Stimulated activated CD8-positive, alpha-beta memory T cell treated with anti-CD3 and anti-CD28 coated beads, Interleukin-4, amount 100 ng/mL, for 1 hour (primary cell): ENCODE measurements around the gene FPR1.
"Not testable (repeated sequence)": the region's sequence is repeated elsewhere in the genome, so short reads cannot be mapped to it uniquely, and the experiment has no call there.

Experiments
- DNase-seq, 2 donors: peaks; one replicate each; pipeline ENCODE4 v3.0.0-alpha.2; 2020; ENCODE audit warnings: low read depth in 2 of 2, low spot score in 1 of 2

The FPR1 gene

DNA sequence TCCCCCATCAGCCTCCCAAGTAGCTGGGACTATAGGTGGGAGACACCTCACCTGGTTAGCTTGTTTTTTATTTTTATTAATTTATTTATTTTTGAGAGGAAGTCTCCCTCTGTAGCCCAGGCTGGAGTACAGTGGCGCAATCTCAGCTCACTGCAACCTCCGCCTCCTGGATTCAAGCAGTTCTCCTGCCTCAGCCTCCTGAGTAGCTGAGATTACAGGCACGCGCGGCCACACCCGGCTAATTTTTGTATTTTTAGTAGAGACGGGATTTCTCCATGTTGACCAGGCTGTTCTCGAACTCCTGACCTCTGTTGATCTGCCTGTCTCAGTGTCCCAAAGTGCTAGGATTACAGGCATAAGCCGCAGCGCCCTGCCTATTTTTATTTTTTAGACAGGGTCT, 13.2 kb downstream of the FPR1 start:
- DNase-seq, result not testable (repeated sequence)

DNA sequence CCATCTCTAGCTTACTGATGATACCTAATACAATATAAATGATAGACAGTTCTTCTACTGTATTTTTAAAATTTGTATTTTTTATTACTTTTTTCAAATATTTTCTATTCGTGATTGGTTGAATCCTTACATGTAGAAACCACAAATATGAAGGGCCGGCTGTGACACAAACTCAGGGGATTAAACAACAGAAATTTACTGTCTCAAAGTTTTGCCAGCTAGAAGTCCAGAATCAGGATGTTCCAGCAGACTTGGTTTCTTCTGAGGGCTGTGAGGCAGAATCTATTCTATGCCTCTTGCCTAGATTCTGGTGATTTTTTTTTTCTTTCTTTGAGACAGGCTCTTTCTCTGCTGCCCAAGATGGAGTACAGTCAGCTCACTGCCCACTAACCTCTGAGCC, 13.8 kb downstream of the FPR1 start:
- no peak for DNase-seq

DNA sequence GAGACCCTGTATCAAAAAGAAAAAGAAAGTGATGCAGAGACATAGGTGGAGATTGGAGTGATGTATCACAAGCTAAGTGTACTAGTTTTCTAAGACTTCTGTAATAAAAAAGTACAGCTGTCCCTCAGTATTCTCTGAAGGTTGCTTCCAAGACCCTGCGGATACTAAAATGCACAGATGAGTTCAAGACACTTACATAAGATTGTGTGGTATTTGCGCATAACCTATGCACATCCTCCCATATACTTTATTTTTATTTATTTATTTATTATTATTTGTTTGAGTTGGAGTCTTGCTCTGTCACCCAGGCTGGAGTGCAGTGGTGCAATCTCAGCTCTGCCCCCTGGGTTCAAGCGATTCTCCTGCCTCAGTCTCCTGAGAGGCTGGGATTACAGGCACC, 14.3 kb downstream of the FPR1 start:
- DNase-seq, result no peak

DNA sequence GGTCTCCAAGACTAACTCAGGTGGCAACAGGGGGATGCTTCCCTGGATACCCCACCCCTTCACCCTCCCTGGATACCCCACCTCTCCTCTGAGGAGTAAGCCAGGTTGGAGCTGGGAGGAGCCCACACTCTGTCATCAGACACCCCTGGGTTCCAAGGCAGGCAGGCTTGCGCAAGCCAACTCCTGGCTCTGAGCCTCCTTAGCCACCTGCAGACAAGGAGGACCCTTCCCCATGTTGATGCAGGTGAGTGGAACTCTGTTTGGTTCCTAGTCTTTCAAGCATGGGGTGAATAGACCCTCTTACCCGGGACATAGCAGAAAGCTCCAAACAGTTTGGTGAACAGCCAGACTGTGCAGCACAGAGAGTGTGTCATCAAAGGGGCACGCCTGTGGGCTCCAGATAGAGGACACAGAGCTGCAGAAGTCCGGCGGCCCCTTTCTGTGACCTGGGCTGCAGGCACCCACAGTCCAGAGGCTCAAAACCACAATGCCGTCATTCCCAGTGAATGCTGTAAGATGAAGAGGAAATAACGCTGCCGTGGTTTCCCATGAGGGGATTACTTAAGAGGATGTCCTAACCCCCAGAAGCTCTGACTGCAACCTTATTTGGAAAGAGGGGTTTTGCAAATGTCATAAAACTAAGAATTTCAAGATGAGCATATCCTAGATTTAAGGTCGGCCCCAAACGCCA, 15.8 kb downstream of the FPR1 start:
- DNase-seq, result no peak

DNA sequence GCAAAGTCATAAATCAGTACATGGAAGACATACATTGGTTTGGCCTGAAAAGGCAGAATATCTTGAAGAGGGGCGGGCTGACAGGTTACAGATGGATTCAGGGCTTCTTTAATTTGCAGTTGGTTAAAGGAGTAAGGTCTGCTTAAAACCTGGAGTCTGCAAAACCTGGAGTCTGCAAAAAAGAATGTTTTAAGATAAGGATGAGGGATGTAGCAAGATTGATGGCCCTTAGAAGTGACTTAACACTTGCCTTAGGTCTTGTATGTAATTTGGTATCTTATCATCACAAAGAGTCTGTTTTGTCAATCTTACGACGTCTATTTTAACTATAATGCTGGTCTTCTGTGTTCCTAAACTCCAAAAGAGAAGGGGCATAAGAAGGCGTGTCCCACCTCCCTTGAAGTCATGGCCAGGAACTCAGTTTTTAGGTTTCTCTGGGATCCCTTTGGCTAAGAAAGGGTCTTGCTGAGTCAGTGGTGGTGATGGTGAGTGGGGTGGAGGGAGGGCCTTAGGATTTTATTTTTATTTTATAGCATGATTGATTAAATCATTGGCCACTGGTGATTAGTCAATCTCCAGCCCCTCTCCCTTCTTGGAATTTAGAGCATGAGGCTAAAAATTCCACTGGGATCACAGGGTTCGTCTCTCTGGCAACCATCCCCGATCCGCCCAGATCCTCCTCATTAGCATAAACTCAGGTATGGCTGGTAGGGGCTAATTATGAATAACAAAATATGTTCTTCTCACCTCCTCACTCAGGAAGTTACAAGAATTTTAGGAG, 17.7 kb downstream of the FPR1 start:
- DNase-seq, result no peak

DNA sequence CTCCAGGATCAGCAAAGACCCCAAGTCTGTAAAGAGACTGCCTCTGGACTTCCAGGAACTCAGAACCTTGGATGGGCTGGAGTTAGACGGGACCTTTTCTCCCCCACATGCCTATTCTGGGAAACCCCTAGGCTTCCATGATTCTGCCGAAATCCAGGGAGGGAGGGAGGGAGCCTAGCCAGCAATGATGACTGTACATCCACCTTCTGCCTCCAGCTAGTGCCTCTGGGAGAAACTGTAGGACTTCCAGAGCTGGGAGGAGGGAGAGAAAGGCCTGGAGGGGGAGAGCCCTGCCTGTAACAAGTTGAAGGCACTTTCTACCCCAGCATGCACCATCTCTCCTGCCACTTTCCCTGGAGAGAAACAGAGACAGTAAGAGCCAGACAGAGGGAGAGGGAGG, 21.9 kb downstream of the FPR1 start:
- no peak for DNase-seq

DNA sequence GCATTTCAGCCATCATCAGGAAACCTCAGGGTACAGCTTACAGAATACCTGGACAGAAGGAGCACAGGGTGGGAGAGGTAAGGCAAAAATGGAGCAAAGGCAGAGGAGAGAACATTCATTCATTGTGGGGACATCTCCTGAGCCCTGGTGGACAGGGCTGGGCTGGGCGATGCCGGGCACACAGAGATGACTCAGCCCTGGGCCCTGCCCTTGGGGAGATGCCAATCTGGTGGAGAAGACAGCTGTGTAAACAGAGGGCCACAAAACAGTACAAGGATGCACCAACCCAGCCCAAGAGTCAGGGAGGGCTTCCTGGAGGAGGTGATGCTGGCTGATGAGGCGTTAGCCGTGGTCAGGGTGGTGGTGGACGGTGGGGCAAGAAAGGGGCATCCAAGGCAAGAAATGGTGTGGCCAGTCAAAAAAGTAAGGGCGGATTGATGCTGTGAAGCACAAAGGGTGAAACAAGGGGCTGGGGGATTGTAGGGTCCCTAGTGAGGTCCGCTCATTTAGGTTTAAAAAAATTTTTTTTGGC, 24.3 kb downstream of the FPR1 start:
- DNase-seq, result no peak

DNA sequence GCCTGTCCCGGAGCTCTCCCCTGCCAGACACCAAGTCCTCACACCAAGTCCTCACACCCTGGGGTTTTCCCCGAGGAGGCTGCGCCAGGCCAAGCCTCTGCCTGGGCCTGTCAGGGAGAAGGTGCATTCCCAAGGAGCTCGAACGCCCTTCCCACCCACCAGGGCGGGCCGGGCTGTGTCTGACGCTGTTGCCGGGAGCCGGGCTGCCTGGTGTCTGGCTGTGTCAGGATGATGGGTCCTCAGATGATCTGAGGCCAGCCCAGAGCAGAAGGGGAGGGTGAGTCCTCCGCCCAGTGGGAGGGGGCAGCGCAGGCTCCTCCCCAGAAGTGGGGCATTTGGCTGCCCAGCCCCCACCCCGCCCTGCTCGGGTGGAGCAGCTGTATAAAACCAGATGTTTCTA, 25.6 kb downstream of the FPR1 start:
- DNase-seq, result no peak

DNA sequence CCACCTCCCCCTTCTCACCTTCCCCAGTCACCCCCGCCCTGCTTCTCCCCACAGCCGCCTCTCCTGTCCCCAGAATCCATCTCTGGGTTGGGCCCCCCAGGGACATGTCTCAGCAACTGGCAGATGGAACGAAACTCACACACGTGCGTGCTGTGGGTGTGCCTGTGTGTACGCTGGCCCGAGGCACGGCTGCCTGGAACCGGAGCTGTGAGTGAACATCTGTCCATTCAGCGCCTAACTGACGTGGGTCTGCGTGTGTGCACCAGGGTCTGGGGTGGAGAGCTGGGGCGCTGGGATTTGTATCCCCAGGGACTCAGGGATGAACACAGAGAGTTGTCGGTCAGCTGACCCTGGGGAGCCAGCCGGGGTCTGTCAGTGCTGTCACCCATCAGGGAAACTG, 27.1 kb downstream of the FPR1 start:
- no peak for DNase-seq

DNA sequence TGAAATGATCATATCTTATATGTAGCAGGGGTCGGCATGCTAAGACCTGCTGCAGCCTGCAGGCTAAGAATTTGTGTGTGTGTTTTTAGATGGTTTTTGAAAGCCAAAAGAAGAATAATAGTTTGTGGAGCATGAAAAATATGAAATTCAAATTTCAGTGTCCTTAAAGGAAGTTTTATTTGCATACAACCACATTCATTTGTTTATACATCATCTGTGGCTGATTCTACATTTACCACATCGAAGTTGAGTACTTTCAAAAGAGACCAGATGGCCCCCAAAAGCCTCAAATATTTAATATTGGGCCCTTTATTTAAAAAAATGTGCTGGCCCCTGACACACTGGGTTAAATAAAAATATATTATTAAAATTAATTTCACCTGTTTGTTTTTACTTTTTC, 29.2 kb downstream of the FPR1 start:
- no peak for DNase-seq

DNA sequence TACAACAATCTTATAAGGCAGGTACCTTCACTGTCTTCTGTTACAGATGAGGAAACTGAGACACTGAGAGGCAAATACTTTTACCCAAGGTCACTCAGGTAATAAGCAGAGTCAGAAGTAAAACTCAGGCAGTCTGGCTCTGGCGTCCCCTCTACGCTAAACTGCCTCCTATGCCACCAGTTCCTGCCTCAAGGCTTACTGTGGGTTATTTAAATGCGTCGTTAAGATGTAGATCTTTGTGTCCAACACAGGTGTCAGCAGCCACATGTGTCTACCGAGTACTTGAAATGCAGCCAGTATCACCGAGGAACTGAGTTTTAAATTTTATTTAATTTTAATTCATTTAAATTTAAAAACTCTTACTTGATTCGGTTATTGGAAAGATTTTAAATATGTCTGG, 29.8 kb downstream of the FPR1 start:
- DNase-seq, result no peak

DNA sequence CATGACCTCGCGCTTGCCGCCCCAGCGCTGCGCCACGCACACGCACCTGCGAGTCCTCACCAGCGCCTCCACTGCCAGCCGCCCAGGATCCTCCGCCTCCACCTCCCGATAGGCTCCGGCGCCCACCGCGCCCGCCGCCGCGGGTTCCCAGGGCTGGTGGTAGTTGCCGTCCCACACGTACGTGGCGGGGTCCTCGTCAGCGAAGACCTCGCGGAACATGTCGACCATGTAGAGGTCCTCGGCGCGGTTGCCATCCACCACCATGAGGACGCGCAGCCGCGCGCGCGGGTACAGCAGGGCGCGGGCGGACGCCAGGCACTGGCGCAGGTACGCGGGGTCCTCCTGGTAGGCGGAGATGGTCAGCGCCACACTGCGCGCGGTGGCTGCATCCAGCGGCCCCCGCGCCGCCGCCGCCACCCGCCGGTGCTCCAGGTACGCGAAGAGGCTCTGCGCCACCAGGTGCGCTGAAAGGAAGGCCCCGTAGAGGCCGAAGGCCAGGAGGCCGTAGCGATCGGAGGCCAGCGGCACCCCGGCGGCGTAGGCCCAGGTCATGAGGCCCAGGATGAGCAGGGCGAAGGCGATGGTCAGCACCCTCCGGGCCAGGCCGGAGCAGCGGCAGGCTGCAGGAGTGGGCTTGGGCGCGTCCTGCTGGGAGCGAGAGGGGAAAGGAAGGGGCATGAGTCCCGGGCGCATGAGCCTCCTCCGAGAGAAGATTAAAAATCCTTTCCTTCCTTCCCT, 32.3 kb downstream of the FPR1 start:
- DNase-seq, result no peak

DNA sequence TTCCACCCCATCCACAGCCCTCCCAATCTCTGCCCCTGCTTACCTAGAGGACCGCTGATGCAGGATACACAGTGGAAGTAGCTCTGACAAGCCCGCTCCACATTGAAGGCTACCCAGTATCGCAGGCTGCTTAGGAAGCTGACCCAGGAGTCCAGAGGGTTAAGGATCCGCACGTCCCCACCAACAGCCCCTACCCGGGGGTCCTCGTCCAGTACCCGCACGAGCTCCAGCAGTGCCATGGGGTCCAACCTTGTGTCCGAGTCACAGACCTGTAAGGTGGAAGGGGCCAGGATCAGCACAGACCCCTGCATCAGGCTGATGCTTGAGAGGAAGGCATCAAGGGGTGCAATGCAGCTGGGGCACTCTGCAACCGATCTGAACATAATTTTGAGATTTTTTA, 34.8 kb downstream of the FPR1 start:
- DNase-seq, result no peak

DNA sequence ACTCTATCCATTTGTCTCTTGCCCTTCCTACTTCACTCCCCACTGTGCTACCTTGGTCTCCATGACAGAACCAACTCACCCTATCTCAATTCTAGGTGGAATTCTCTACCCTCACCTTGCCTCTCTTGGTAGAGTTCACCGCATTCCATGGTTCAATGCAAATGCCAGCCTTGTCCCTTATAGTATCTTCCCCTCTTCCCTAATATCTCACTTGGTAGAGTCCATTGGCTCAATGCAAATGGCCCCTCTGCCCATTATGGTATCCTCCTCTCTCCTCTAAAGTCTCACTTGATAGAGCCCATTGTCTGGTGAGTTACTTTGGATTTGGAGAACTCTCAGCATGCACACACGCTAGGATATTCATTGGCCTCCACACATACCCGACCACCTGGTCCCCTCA, 35.8 kb downstream of the FPR1 start:
- no peak for DNase-seq

DNA sequence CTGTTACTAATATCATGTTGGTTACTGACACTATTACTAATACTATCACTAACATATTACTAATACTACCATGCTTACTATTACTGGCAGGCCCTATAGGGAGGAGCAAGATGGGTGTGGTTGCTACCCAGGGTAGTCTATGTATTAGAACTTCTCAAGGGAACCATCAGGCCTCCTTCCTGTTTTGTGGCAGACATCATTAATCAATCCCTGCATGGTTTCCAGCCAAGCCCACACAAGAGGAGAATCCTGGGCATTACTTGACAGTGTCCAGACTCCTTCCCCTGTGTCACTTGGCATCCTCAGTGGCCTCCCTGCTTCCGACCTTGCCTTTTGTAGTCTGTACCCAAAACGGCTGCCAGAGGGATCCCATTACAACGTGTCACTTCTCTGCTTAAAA, 36.8 kb downstream of the FPR1 start:
- no peak for DNase-seq

DNA sequence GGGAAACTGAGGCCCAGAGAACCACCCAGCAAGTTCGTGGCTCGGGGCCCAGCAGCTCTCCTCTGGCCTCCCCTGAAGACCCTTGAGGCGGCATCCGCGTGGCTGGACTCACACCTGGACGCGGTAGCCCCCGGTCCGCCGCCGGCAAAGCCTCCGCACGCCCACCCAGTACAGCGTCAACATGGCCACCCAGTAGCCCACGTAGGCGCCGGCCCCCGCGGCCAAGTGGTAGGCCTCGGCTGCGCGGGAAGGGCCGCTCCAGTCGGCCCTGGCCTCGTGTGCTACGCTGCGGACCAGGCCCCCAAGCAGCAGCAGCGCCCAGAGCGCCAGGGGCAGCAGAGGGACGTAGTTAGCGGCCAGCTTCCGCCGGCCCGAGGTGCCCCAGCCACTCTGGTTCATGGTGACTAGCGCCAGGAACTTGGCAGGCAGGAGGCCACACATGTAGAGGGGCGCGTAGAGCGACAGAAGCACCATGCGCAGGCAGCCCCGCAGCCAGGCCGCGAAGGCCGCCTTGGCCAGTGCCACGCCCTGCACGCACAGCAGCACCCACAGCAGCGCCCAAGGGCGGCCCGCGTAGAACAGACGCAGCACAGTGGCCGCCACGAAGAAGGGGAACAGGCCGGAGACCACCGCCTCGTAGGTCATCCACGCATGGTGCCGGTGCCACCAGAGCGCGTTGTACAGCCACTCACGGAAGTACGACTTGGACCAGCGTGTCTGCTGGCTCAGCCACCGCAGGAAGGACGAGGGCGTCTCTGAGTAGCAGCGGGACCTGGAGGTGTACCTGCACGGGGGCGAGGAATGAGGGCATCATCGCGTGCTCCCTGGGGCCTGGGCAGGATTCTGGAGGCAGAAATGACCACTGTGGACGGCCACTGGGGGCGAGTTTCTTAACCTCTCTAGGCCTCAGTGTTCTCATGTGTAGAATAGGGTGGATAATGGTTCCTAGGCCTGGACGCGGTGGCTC, 38.1 kb downstream of the FPR1 start:
- no peak for DNase-seq

DNA sequence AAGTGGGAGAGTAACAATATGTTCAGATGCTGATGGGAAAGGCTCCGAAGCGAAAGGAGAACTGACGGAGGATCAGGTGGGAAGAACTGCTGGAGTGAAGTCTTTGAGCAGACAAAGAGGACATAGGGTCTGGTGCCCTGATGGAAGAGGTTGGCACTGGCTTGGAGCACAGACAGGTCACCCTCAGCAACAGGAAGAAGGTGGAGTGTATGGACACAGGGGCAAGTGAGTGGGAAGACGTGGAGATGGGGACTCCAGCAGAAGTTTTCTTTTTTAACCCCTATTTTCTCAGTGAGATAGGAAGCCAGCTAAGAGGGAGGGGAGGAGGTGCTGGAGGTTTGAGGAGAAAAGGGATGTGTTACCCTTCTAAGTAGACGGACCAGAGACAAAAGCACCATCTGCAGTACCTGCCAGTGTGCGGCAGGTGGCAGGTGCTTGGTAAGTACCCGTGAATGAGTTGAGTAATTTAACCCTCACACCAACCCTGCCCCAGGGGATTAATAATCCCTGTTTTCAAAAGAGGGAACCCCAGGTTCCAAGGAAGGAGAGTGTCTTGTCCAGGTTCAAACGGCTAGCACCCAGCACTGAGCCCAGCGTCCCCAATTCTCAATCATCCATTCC, 39.1 kb downstream of the FPR1 start:
- DNase-seq, result no peak

DNA sequence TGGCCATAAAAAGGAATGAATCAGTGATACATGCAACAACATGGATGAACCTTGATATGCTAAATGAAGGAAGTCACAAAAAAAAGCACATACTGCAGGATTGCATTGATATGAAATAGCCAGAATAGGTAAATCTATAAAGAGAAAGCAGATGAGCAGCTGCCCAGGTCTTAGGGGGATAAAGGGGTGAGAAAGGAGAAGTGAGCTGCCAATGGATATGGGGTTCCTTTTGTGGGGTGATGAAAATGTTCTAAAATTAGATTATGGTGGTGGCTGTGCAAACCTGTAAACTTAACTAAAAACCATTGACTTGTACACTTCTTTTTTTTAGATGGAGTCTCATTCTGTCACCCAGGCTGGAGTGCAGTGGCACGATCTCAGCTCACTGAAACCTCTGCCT, 40.0 kb downstream of the FPR1 start:
- DNase-seq, result no peak

DNA sequence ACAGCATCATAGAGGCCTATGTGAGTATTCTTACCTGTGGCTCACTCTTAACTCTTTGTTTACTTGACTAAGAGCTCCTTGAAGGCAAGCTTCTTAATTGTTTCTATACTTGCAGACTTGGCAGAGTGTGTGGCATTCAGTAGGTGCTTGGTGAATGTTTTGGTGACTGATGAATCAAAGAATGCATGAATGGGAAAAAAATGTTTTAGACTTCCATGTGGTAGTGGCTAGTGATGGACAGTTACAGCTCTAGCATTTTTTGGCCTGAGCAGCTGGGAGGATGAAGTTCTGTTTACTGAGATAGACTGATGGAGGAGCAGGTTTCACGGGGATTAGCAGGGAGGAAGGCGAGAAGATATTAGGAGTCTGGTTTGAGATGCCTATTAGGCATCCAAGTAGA, 41.5 kb downstream of the FPR1 start:
- DNase-seq, result no peak

DNA sequence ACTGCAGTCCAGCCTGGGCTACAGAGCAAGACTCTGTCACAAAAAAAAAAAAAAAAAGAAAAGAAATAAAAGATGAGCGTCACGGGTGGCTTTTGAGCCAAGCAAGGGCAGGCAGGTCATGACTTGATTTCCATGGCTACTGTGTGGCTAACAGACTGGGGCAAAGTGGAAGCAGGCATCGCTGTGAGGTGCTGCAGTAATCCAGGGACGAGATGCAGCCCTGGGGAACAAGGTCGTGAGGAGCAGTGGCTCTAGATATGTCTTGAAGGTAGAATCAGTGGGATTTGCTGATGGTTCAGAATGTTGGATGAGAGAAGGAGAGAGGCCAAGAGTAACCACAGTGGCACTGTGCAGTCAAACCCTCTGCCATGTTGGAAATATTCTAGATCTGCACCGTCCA, 42.1 kb downstream of the FPR1 start:
- no peak for DNase-seq
